Smooth muscle cell (in vitro differentiated cells): ENCODE results near the gene KCNQ1. TPM values are rescaled to one million over a fixed set of nuclear protein-coding genes. Genes with fewer than 3 reads are reported as not detected.

Experiments used
- DNase-seq: peaks from one replicate; lab custom pipeline; 2025; ENCODE audit not compliant: unreplicated experiment; lab: John Stamatoyannopoulos, UW
- H2AFZ ChIP-seq: fragments of 200-600 bp; sonication (generic); 2 replicates; pipeline ENCODE4 v1.6.0; 2016; ENCODE audit warnings: antibody characterized with exemption, low read depth, mild to moderate bottlenecking
- H3F3A ChIP-seq: fragments of 200-600 bp; sonication (generic); 2 replicates; pipeline ENCODE4 v1.6.0; 2017; ENCODE audit warnings: antibody characterized with exemption, low read depth
- H3K27ac ChIP-seq: fragments of 200-600 bp; sonication (generic); 2 replicates; pipeline ENCODE4 v1.5.1; 2016; ENCODE audit warnings: low read depth, mild to moderate bottlenecking
- H3K27me3 ChIP-seq: fragments of 200-600 bp; sonication (generic); 2 replicates; pipeline ENCODE4 v1.6.1; 2016; ENCODE audit warnings: low read depth, mild to moderate bottlenecking
- H3K36me3 ChIP-seq: fragments of 200-600 bp; sonication (generic); 2 replicates; pipeline ENCODE4 v1.5.1; 2016; ENCODE audit warnings: low read depth
- H3K4me1 ChIP-seq: fragments of 200-600 bp; sonication (generic); 2 replicates; pipeline ENCODE4 v1.5.1; 2016; ENCODE audit warnings: low read depth
- H3K4me2 ChIP-seq: fragments of 200-600 bp; sonication (generic); 2 replicates; pipeline ENCODE4 v1.6.0; 2016; ENCODE audit warnings: mild to moderate bottlenecking
- H3K4me3 ChIP-seq: fragments of 200-600 bp; sonication (generic); 2 replicates; pipeline ENCODE4 v1.5.1; 2016; ENCODE audit warnings: mild to moderate bottlenecking
- H3K79me2 ChIP-seq: fragments of 200-600 bp; sonication (generic); 2 replicates; pipeline ENCODE4 v1.6.0; 2016; ENCODE audit warnings: low read depth, mild to moderate bottlenecking
- H3K9ac ChIP-seq: fragments of 200-600 bp; sonication (generic); 2 replicates; pipeline ENCODE4 v1.6.0; 2016; ENCODE audit warnings: low read depth
- H3K9me3 ChIP-seq: fragments of 200-600 bp; sonication (generic); replicated peaks from 2 replicates; pipeline ENCODE4 v1.5.1; 2016; ENCODE audit warnings: low read depth
- H4K20me1 ChIP-seq: fragments of 200-600 bp; sonication (generic); 2 replicates; pipeline ENCODE4 v1.6.0; 2016; ENCODE audit warnings: low read depth
- WGBS: methylation state at CpG from one replicate; pipeline ENCODE4 v1.1.7; 2016; ENCODE audit warnings: low lambda C conversion rate; 5-methylcytosine and 5-hydroxymethylcytosine counted together
- polyA plus RNA-seq: library from polyadenylated mRNA; unstranded; fragments of >200 nt; fragmentation: Nextera tagmentation; extraction: Ambion mirVana; gene quantifications from 2 replicates; pipeline ENCODE4 v1.2.1, GENCODE V29; 2016
- total RNA-seq: library from RNA; depleted of rRNA; stranded (reverse); fragments of >200 nt; gene quantifications from 2 replicates; pipeline ENCODE4 v1.2.3, GENCODE V29; 2014
- TF ChIP-seq, protein P1 (sequence below): fragments of 200-600 bp; sonication (generic); IDR thresholded peaks from 2 replicates; pipeline ENCODE4 v1.5.1; 2017; ENCODE audit warnings: borderline replicate concordance, mild to moderate bottlenecking, antibody characterized with exemption; ENCODE audit not compliant: insufficient read depth, poor library complexity, severe bottlenecking

The KCNQ1 gene
- total and polyA plus RNA-seq, 2 experiments from 2014 or later, result 1.3 to 2.3 TPM

DNA sequence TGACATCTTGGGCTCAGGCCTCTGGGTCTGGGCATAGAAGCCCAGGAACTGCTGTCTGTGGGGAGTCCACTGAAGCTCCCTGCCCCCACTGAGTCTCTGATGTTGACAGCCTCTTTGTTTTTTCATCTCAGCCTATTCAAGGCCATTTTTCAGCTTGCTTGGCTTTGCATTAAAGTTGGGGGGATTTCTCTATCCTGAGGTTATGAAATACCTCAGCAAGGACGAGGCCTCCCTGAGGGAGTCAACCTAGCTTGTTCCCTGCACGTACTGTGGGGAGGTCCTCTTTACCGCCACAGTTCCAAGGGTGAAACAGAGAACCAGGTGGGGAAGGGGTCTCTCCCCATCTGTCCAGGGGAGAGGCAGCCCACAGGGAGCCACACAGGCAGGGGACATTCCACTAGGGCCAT, 246.6 kb downstream of the KCNQ1 start:
- TF ChIP-seq, protein P1, sequence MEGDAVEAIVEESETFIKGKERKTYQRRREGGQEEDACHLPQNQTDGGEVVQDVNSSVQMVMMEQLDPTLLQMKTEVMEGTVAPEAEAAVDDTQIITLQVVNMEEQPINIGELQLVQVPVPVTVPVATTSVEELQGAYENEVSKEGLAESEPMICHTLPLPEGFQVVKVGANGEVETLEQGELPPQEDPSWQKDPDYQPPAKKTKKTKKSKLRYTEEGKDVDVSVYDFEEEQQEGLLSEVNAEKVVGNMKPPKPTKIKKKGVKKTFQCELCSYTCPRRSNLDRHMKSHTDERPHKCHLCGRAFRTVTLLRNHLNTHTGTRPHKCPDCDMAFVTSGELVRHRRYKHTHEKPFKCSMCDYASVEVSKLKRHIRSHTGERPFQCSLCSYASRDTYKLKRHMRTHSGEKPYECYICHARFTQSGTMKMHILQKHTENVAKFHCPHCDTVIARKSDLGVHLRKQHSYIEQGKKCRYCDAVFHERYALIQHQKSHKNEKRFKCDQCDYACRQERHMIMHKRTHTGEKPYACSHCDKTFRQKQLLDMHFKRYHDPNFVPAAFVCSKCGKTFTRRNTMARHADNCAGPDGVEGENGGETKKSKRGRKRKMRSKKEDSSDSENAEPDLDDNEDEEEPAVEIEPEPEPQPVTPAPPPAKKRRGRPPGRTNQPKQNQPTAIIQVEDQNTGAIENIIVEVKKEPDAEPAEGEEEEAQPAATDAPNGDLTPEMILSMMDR, result no peak
- Histone ChIP-seq H4K20me1 (peaks cover 100% of the 10 kb centered on the region), H2AFZ (no peak overlapping the region), H3K9me3 (no peaks in the 10 kb centered on the region), H3K4me1 (peaks cover 48% of the 10 kb centered on the region), H3K27ac (no peak overlapping the region), H3K27me3 (no peaks in the 10 kb centered on the region), H3F3A (no peaks in the 10 kb centered on the region), H3K4me2 (peak overlapping the region; percentile 30), H3K9ac (no peak overlapping the region), H3K79me2 (peaks cover 100% of the 10 kb centered on the region), H3K4me3 (no peak overlapping the region), H3K36me3 (no peaks in the 10 kb centered on the region)
- WGBS, result 75% methylated on average over 3 of the region's 3 CpGs
- no peak for DNase-seq

- H3F3A ChIP-seq, result no peaks in the 10 kb centered on the region
- H3K4me2 ChIP-seq, result peak overlapping the region; percentile 35
- WGBS, result 82% methylated on average over 3 of the region's 3 CpGs
- H3K4me1 ChIP-seq, result peaks cover 49% of the 10 kb centered on the region
- TF ChIP-seq, protein P1, result peak; percentile 37
- H4K20me1 ChIP-seq, result peaks cover 100% of the 10 kb centered on the region
- H3K27me3 ChIP-seq, result no peaks in the 10 kb centered on the region
- H3K79me2 ChIP-seq, result peaks cover 100% of the 10 kb centered on the region
- H3K4me3 ChIP-seq, result no peak overlapping the region
- no peak overlapping the region for H2AFZ ChIP-seq
- no peaks in the 10 kb centered on the region for H3K9me3 ChIP-seq
- no peak overlapping the region for H3K9ac ChIP-seq
- no peak for DNase-seq
- no peak overlapping the region for H3K27ac ChIP-seq
- no peaks in the 10 kb centered on the region for H3K36me3 ChIP-seq
Measured at GRCh38 chr11:2691991-2692875, 247.4 kb downstream of the KCNQ1 start.

DNA sequence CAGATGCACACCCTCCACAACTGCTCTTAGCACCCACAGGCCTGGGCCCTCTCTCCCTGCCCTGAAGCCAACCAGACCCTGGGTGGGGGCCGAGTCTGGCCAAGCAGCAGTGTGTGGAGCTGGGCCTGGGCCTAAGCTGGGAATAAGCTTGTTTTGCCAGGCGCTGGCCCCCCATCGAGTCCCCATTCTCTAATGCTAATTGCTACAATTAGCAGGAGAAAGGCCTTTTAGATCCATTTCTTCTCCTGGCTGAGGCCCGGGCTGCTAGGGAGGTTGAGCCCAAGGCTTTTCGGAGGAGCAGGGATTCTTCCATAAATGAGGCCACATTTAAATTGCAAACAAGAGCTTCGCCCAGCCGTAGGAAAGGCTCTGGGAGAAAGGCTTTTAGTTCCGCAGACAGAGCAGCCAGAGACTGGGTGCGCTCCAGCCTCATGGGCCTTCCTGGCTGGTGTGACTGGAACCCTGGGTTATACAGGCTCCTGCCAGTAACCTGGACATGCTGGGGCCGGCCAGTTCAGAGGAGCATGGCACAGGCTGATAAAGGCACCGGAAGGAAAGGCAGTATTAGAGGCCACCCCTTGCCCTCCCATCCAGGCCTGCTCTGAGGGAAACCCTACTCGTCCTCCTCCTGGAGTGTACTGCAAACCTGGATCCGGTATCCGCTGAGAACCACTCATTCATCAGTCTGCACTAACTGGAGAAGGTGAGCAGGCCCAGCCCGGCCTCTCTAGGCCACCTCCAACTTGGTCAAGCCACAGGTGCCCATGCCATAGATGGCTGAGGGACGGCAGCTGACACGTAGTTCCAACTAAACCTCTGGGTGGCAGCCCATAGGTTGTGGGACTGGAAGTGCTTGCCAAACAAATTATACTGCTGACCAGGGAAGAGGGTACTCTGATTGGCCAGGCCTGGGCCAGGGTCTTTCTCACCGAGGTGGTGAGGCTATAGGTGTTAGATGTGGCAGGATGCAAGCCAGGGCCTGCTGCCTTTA, 248.8 kb downstream of the KCNQ1 start:
- TF ChIP-seq, protein P1, result no peak
- no peaks in the 10 kb centered on the region for H3K27me3 ChIP-seq
- H3K27ac ChIP-seq, result no peak overlapping the region
- peaks cover 100% of the 10 kb centered on the region for H4K20me1 ChIP-seq
- H3K79me2 ChIP-seq, result peaks cover 100% of the 10 kb centered on the region
- H3K4me1 ChIP-seq, result peaks cover 49% of the 10 kb centered on the region
- no peak overlapping the region for H3K4me3 ChIP-seq
- H2AFZ ChIP-seq, result no peak overlapping the region
- no peaks in the 10 kb centered on the region for H3K9me3 ChIP-seq
- H3K4me2 ChIP-seq, result peak overlapping the region; percentile 83
- H3F3A ChIP-seq, result no peaks in the 10 kb centered on the region
- H3K9ac ChIP-seq, result no peak overlapping the region
- 50% methylated on average over 18 of the region's 18 CpGs for WGBS
- no peaks in the 10 kb centered on the region for H3K36me3 ChIP-seq
- DNase-seq, result no peak
